Measurements from ENCODE around the gene INTS12. TPM values are rescaled to one million over a fixed set of nuclear protein-coding genes. Genes with fewer than 3 reads are reported as not detected.

Gene INTS12
- total and polyA plus RNA-seq, 9 donors = 18.7 to 28.1 (median 25.7) TPM

DNA sequence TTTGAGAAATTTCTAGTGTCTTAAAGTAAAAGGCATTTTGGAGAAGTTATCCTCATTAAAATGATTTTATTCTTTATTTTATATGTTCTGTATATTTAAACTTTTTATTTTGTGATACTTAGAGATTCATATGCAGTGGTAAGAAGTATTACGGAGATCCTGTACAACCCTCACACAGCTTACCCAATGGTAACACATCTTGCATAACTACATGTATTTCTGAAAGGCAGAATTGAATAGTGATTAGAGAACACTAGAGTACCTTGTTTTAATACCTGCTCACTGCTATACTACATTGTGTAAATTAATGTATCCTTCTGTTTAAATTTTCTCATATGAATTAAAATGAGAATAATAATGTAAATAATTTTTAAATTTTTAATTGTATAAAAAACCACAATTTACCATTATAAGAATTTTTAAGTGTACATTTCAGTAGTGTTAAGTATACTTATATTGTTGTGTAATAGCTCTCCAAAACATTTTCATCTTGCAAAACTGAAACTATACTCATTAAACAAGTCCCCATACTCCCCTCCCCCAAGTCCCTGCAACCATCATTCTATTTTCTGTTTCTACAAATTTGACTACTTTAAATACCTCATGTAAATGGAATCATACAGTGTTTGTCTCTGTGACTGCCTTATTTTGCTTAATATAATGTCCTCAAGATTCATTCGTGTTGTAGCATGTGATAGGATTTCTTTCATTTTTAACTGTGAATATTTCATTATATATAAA lies 45.4 kb downstream of the INTS12 start:
- DNase-seq = no peak
- Histone ChIP-seq H3K4me3 (ENCODE audit: low read length) (no peak overlapping the region), H3K36me3 (ENCODE audit: control insufficient read depth, insufficient read depth, low read length) (no peaks in the 10 kb centered on the region), H3K27me3 (ENCODE audit: control insufficient read depth, insufficient read depth, low read length) (no peaks in the 10 kb centered on the region), H3K27ac (ENCODE audit: low read length) (no peak overlapping the region), H3K4me1 (ENCODE audit: control insufficient read depth, insufficient read depth, low read length) (no peaks in the 10 kb centered on the region), H3K9me3 (replicated peaks; ENCODE audit: control insufficient read depth, low read depth, low read length) (no peaks in the 10 kb centered on the region)
- no CpG with 5 or more reads among the region's 2 CpGs for WGBS (ENCODE audit: insufficient coverage)

DNA sequence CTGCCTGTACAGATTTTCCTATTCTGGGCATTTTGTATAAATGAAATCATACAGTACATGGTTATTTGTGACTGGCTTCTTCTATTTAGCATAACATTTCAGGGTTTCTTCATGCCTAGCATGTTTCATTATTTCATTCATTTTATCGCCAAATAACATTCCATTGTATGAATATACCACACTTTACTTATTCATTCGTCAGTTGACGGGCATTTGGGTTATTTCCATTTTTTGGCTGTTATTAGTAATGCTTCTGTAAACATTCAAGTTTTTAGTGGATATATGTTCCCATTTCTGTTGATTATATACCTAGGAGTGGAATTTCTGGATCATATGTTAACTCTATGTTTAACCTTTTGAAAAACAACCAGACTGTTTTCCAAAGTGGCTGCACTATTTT lies 47.5 kb downstream of the INTS12 start:
- no CpG with 5 or more reads among the region's 3 CpGs for WGBS (ENCODE audit: insufficient coverage)
- Histone ChIP-seq H3K27me3 (ENCODE audit: control insufficient read depth, insufficient read depth, low read length) (no peaks in the 10 kb centered on the region), H3K4me3 (ENCODE audit: low read length) (no peak overlapping the region), H3K36me3 (ENCODE audit: control insufficient read depth, insufficient read depth, low read length) (no peaks in the 10 kb centered on the region), H3K4me1 (ENCODE audit: control insufficient read depth, insufficient read depth, low read length) (no peaks in the 10 kb centered on the region), H3K27ac (ENCODE audit: low read length) (no peak overlapping the region), H3K9me3 (replicated peaks; ENCODE audit: control insufficient read depth, low read depth, low read length) (no peaks in the 10 kb centered on the region)
- no peak for DNase-seq

DNA sequence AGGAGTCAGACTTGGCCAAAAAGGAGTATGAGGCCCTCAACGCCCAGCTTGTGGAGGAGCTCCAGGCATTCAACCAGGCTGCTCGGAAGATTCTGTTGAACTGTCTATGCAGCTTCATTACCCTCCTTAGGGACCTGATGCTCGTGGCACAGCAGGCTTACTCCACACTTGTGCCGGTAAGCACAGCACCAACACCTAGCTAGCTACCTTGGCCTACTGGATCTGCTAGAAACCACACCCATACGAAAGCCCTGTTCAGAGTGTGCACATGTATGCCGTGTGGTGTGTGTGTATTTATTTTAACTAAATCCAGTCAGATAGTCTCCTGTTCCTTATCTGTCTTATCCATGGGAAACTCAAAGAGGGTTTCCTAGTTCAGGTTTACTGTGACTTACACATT lies 49.3 kb downstream of the INTS12 start:
- no peak overlapping the region for H3K4me3 ChIP-seq (ENCODE audit: low read length)
- no peaks in the 10 kb centered on the region for H3K4me1 ChIP-seq (ENCODE audit: control insufficient read depth, insufficient read depth, low read length)
- WGBS (ENCODE audit: insufficient coverage) = 79% methylated on average over 3 of the region's 6 CpGs

DNA sequence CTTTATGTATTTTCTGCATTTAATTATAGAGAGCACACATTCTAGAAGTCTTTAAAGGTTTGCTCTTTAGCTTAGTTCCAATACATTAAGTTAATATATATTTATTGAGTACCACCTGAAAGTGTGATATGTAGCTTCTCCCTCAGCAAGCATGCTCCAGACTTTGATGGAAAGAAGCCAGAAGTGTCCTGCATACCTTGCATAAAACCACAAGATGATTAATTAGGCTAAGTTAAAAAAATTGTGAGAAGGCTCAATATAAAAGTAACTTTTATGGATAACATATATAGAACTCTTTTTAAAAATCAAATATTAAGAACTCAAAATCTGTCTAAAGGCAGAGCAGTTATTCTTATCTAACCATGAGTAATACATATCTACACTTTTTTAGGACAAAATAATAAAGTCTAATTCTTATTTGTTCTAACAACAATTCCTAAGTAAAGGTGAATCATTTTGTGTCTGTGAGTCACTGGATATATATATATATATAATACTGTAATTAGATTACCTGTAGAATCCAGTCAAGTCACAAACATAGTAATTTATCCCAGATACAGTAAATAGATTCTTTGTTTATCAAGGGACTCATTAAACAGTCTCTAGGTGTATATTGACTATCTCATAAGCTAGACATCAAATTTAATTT lies 51.2 kb downstream of the INTS12 start:
- H3K27ac ChIP-seq (ENCODE audit: low read length) = no peak overlapping the region
- no peaks in the 10 kb centered on the region for H3K36me3 ChIP-seq (ENCODE audit: control insufficient read depth, insufficient read depth, low read length)
- H3K27me3 ChIP-seq (ENCODE audit: control insufficient read depth, insufficient read depth, low read length) = no peaks in the 10 kb centered on the region
- DNase-seq = no peak
- H3K4me1 ChIP-seq (ENCODE audit: control insufficient read depth, insufficient read depth, low read length) = no peaks in the 10 kb centered on the region
- no peaks in the 10 kb centered on the region for H3K9me3 ChIP-seq (replicated peaks; ENCODE audit: control insufficient read depth, low read depth, low read length)
- H3K4me3 ChIP-seq (ENCODE audit: low read length) = no peak overlapping the region

More for the DNA sequence above, 49.3 kb downstream of the INTS12 start:
- Histone ChIP-seq H3K27ac (ENCODE audit: low read length) (no peak overlapping the region), H3K27me3 (ENCODE audit: control insufficient read depth, insufficient read depth, low read length) (no peaks in the 10 kb centered on the region), H3K9me3 (replicated peaks; ENCODE audit: control insufficient read depth, low read depth, low read length) (no peaks in the 10 kb centered on the region), H3K36me3 (ENCODE audit: control insufficient read depth, insufficient read depth, low read length) (no peaks in the 10 kb centered on the region)
- no peak for DNase-seq

DNA sequence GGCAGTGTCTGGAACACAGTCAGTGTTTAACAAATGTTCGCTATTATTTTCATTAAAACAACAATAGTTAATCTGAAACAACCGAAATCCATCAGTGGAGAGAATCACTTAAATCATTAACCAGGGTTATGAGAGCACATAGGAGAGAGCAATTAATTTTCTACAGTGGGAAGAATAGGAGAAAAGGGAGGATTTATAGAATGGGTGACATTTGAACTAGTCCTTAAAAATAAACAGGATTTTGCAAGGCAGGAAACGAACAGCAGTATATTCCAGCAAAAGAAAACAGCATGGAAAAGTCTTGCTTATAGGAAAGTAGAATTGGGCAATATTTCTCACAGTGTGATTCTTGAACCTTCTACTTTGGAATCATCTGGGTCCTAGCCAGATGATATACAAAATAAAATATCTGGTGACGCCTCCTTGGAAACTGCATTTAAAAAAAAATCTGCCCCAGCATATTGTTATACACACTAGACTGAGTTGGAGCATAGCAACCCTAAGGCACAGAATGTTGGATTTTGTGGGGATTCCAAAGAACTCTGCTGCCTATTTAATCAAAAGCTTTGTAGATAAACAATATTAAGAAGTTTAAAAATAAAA lies 56.1 kb downstream of the INTS12 start:
- DNase-seq = no peak
- no peaks in the 10 kb centered on the region for H3K36me3 ChIP-seq (ENCODE audit: control insufficient read depth, insufficient read depth, low read length)
- no peaks in the 10 kb centered on the region for H3K9me3 ChIP-seq (replicated peaks; ENCODE audit: control insufficient read depth, low read depth, low read length)
- H3K27ac ChIP-seq (ENCODE audit: low read length) = no peak overlapping the region
- H3K27me3 ChIP-seq (ENCODE audit: control insufficient read depth, insufficient read depth, low read length) = no peaks in the 10 kb centered on the region
- no peak overlapping the region for H3K4me3 ChIP-seq (ENCODE audit: low read length)
- WGBS (ENCODE audit: insufficient coverage) = no CpG with 5 or more reads among the region's 4 CpGs
- no peaks in the 10 kb centered on the region for H3K4me1 ChIP-seq (ENCODE audit: control insufficient read depth, insufficient read depth, low read length)

DNA sequence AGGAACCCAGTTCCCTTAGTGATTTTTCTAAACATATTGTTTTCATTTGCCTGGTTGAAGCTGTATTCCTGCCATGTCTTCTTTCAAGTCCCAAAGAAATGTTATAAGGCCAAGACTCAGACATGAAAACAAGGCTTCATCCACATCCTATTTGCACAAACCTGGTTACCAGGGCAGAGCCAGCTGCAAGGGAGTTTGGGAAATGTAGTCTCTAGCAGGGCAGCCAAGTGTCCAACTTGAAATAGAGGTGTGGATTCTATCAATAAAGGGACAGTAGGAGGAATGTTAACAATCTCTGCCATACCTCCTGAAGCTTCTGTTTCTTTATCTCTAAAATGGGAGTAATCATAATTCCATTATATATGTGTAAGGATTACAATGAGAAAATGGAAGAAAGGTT lies 56.6 kb downstream of the INTS12 start:
- Histone ChIP-seq H3K36me3 (ENCODE audit: control insufficient read depth, insufficient read depth, low read length) (no peaks in the 10 kb centered on the region), H3K4me1 (ENCODE audit: control insufficient read depth, insufficient read depth, low read length) (no peaks in the 10 kb centered on the region), H3K9me3 (replicated peaks; ENCODE audit: control insufficient read depth, low read depth, low read length) (no peaks in the 10 kb centered on the region), H3K27me3 (ENCODE audit: control insufficient read depth, insufficient read depth, low read length) (no peaks in the 10 kb centered on the region), H3K27ac (ENCODE audit: low read length) (no peak overlapping the region), H3K4me3 (ENCODE audit: low read length) (no peak overlapping the region)
- no peak for DNase-seq

DNA sequence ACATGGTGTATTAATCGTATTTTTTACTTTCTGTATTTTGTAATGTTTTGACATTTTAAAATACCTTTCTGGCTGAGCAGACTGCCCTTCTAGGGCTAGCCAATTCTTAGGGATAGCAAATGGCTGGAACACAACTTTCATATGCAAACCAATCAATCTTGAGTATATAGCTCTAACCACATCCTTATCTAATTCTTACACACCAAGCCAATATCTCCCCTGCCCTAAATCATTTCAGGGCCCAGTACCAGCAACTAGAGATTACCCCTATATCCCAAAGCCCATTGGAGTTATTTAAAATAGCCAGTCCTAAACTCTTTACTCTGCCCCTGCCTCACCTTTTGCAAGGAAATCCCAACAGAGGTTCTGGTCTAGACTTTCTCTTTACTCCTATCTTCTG lies 58.3 kb downstream of the INTS12 start:
- no peaks in the 10 kb centered on the region for H3K36me3 ChIP-seq (ENCODE audit: control insufficient read depth, insufficient read depth, low read length)
- H3K27ac ChIP-seq (ENCODE audit: low read length) = no peak overlapping the region
- no peaks in the 10 kb centered on the region for H3K4me1 ChIP-seq (ENCODE audit: control insufficient read depth, insufficient read depth, low read length)
- H3K4me3 ChIP-seq (ENCODE audit: low read length) = no peak overlapping the region
- no peaks in the 10 kb centered on the region for H3K27me3 ChIP-seq (ENCODE audit: control insufficient read depth, insufficient read depth, low read length)
- no CpG with 5 or more reads among the region's 1 CpG for WGBS (ENCODE audit: insufficient coverage)
- no peaks in the 10 kb centered on the region for H3K9me3 ChIP-seq (replicated peaks; ENCODE audit: control insufficient read depth, low read depth, low read length)
- DNase-seq = no peak

DNA sequence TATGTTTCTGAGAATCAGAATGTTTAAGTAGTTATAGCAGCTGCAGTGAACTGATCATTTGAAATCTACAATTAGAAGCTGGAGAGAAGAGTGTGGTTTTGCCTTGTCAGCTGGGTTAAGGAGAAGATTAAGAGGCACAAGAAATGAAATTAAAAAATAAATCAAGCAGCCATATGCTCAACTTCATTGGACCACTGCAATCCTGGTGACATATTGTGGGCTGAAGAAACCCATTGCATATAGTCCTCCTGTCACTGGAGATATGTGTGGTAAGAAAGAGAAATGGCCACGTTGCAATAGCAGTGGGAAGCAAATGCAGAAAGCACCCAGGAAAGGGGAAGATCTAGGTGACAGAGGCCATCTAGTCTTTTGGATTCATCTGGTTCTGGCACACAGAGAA lies 63.0 kb downstream of the INTS12 start:
- Histone ChIP-seq H3K36me3 (ENCODE audit: control insufficient read depth, insufficient read depth, low read length) (no peaks in the 10 kb centered on the region), H3K27me3 (ENCODE audit: control insufficient read depth, insufficient read depth, low read length) (no peaks in the 10 kb centered on the region), H3K27ac (ENCODE audit: low read length) (no peak overlapping the region), H3K9me3 (replicated peaks; ENCODE audit: control insufficient read depth, low read depth, low read length) (no peaks in the 10 kb centered on the region), H3K4me3 (ENCODE audit: low read length) (no peak overlapping the region), H3K4me1 (ENCODE audit: control insufficient read depth, insufficient read depth, low read length) (no peaks in the 10 kb centered on the region)
- WGBS (ENCODE audit: insufficient coverage) = no CpG with 5 or more reads among the region's 1 CpG
- no peak for DNase-seq

DNA sequence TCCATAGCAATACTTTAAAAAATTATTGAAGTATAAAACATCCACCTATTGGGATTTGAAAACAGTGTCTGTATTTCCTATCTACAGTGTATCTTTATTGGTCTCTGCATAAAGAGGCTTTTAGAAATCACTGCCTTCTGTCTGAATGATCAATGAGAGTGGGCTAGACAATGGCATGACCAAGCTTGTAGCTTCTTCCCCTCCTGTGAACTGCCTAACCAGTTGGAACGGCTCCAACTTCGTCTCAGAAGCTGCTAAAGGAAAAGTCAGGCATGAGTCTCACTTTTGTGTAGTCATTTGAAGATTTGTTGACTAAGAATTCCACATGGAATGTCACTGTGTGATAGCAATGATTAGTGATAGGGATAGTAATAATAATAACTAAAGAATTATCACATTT lies 64.2 kb downstream of the INTS12 start:
- no peak overlapping the region for H3K27ac ChIP-seq (ENCODE audit: low read length)
- DNase-seq = no peak
- WGBS (ENCODE audit: insufficient coverage) = no CpG with 5 or more reads among the region's 2 CpGs
- no peak overlapping the region for H3K4me3 ChIP-seq (ENCODE audit: low read length)
- H3K36me3 ChIP-seq (ENCODE audit: control insufficient read depth, insufficient read depth, low read length) = no peaks in the 10 kb centered on the region
- H3K9me3 ChIP-seq (replicated peaks; ENCODE audit: control insufficient read depth, low read depth, low read length) = no peaks in the 10 kb centered on the region
- H3K4me1 ChIP-seq (ENCODE audit: control insufficient read depth, insufficient read depth, low read length) = no peaks in the 10 kb centered on the region
- H3K27me3 ChIP-seq (ENCODE audit: control insufficient read depth, insufficient read depth, low read length) = no peaks in the 10 kb centered on the region

DNA sequence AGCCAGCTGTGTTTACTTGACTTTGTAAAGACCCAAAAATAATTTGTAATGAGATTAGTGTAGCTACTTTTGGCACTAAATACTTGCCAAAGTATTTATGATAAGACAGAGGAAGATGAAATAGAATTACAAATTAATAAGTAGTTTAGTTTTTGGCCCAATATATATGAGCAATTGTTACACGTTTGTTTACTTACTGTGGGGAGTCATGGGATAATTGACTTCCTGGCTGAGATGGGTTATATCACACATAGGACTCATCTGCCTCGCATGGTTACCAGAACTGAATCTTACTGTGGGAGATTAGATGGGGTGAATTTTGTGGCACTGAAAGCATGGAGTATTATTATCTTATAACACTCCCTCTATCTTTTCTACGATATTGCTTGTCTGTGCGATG lies 66.6 kb downstream of the INTS12 start:
- no peaks in the 10 kb centered on the region for H3K27me3 ChIP-seq (ENCODE audit: control insufficient read depth, insufficient read depth, low read length)
- no peak overlapping the region for H3K27ac ChIP-seq (ENCODE audit: low read length)
- no peak for DNase-seq
- peaks cover 2% of the 10 kb centered on the region for H3K4me1 ChIP-seq (ENCODE audit: control insufficient read depth, insufficient read depth, low read length)
- H3K36me3 ChIP-seq (ENCODE audit: control insufficient read depth, insufficient read depth, low read length) = no peaks in the 10 kb centered on the region
- WGBS (ENCODE audit: insufficient coverage) = no CpG with 5 or more reads among the region's 4 CpGs
- H3K4me3 ChIP-seq (ENCODE audit: low read length) = no peak overlapping the region
- H3K9me3 ChIP-seq (replicated peaks; ENCODE audit: control insufficient read depth, low read depth, low read length) = no peaks in the 10 kb centered on the region
